GM19452 (cell line): Measurements from ENCODE around the gene PRR36.

Experiments used
- ATAC-seq: cut with Tn5 transposase; IDR thresholded peaks from one replicate; pipeline ENCODE4 v1.9.1; 2021; ENCODE audit not compliant: unreplicated experiment

PRR36 gene

DNA sequence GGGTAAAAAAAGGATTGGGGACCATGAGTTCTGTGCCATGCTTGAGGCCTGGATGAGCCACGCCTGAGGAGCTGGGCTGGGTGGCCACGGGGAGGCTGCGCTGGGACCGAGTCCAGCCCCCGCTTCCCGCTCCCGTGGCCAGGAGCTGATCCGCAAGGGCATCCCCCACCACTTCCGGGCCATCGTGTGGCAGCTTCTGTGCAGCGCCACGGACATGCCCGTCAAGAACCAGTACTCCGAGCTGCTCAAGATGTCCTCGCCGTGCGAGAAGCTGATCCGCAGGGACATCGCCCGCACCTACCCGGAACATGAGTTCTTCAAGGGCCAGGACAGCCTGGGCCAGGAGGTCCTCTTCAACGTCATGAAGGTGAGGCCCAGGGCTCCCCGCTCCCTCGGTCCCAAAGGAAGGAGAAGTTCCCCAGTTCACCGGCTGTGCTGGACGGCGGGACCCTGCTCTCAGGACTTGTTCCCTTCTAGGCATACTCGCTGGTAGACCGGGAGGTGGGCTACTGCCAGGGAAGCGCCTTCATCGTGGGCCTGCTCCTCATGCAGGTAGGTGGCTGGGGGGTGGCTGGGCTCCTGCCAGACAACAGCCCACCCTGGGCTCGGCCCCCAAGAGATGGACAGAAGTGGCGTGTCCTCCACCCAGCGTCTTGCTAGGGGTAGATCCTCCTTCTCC lies 25.3 kb downstream of the PRR36 start:
- ATAC-seq: no peak

DNA sequence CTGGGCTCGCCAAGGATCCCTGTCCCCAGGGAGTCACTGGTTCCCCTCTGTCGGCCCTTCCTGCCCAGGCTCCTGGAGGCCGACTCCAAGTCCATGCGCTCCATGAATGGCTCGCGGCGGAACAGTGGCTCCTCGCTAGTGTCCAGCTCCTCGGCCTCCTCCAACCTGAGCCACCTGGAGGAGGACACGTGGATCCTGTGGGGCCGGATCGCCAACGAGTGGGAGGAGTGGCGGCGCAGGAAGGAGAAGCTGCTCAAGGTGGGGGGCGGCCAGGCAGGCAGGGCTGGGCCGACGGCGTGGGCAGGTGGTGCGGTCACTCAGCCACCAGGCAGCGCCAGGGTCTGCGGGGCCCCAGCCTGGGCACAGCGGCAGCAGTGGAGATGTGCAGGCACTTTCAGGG lies 26.5 kb downstream of the PRR36 start:
- ATAC-seq: no peak

DNA sequence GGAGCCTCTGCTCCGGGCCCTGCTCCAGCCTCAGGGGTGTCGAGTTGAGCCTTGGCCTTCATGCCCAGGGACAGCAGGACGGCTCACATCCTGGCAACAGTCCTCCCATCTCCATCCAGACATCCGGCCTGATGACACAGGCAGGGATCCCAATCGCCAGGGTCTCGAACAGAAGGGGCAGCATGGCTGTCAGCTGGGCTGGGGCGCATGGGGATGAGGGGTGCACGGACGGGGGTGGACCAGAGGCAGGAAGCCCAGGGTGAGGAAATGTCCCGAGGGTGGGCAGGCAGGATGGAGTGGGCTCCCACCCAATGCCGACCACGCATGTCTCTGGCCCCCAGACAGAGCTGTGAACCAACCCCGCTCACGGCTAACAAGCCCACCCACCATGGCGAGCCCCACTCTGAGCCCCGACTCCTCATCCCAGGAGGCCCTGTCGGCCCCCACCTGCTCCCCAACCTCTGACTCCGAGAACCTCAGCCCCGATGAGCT lies 28.0 kb downstream of the PRR36 start:
- ATAC-seq: no peak

DNA sequence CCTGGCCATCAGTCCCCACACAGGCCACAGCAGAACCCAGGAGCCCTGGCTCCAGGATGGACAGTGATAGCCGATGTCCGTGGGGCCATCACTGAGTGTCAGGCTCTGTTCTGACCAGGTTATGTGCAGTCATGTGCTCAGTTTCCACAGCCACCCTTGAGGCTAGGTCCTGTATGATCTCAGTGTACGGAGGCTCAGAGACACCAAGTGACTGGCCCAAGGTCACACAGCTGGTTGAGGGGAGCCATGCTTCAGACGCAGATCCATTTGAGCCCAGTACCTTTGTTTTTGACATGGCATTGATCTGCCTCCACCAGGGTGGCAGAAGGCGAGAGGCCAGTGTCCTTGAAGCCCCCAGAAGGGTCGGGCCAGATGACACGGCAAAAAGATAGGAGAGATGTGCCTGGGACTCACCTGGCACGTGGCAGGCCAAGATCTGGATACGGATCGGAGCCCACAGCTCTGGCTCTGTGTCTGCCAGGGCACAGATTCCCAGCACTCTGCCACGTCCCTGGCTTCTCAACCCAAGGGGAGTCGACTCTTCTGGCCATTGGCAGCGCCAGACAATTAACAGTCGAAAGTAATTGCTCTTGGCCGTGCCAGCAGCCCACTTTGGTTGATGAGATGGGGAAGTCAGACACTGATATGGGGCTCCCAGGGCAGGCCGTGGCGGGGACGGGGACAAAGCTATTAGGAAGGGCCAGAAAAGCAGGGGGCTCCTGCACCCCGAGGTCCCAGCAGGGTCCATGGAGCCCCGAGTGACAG lies 28.6 kb downstream of the PRR36 start:
- no peak for ATAC-seq

DNA sequence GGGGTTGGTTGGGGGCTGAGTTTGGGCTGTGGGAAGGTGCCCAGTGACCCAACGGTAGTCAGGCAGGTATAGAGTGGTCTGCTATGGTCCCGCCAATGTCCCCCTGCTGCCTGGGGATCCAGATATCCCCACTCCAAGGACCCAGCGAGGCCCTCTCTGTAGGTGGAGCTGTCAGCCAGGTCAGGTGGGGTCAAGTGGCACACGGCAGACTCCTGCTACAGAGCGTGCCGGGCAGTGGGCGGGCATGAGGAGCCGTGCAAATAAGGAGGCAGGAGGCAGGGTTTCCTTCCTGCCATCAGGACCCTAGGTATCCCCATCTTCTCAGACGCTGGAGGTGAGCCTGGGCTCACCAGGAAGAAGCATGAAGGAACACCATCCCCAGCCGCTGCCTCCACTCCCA lies 29.2 kb downstream of the PRR36 start:
- ATAC-seq: no peak

DNA sequence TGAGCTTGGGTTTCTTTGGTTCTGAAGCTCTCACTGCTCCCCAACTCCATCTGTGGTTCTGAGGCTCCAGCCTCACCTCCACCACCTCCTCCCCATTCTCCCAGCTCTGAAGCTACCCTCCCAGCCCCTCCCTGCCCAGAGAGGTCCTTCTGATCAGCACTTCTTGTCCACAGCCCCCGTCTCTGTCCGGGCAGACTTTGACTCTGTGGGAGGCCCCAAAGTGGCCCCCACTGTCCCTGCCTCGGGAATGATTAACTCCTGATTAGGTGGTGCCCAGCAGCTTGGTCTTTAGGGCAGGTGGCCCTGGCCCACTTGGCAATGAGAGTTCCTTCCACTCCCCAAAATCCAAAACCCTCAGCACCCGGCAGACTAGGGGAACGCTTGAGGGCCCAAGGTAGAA lies 29.8 kb downstream of the PRR36 start:
- no peak for ATAC-seq

DNA sequence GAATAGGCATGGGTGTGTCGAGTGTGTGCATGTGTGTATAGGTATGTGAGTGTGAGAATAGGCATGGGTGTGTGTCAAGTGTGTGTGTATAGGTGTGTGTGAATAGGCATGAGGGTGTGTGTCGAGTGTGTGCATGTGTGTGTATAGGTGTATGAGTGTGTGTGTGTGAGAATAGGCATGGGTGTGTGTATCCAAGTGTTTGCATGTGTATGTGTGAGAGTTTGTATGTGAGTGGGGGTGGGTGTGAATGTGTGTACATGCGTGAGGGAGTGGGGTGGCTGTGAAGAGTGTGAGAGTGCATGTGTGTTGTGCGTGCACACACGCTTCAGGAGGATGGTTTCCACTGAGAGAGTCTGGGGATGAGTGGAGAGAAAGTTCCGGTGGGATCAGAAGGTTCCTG lies 30.7 kb downstream of the PRR36 start:
- no peak for ATAC-seq

DNA sequence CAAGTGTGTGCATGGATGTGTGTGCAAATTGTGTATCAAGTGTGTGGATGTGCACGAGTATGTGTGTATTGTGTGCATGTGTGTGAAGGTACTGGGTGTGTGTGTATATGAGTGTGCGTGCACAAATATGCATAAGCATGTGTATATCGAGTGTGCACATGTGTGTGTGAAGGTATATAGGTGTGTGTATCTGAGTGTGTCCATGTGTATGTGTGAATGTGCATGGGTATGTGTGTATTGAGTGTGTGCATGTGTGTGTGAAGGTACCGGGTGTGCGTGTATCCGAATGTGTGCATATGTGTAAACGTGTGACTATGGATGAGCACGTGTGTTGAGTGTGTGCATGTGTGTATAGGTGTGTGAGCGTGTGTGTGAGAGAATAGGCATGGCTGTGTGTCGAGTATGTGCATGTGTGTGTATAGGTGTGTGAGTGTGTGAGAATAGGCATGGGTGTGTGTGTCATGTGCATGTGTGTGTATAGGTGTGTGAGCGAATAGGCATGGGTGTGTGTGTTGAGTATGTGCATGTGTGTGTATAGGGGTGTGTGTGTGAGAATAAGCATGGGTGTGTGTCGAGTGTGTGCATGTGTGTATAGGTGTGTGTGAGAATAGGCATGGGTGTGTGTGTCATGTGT lies 31.4 kb downstream of the PRR36 start:
- ATAC-seq: no peak

DNA sequence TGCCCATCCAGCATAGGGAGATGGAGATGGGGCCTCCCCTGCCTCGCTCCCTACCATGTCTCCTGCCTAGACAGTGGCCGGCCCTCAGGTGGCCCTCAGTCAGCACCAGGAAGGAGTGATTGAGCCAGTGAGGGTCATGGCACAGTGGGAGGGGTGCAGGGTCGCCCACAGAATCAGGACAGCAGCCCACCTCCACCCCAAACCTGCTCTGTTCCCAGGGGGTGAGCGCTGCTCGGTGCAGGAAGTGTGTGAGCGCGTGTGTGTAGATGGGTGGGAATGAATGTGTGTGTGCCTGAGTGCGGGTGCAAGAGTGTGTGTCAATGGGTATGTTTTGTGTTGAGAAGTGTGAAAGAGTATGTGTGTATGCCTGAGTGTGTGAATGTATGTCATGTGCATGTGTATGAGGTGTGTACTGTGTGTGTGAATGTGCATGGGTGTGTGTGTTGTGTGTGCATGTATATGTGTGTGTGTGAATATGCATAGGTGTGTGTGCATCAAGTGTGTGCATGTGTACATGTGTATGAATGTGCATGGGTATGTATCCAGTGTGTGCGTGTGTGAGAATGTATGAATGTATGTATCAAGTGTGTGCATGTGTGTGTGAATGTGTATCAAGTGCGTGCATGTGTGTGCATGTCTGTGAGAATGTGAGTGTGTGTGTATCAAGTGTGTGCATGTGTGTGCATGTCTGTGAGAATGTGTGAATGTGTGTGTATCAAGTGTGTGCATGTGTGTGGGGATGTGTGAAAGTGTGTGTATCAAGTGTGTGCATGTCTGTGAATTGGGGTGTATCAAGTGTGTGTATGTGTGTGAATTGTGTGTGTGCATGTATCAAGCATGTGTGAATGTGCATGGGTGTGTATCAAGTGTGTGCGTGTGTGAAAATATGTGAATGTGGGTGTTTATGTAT lies 32.2 kb downstream of the PRR36 start:
- no peak for ATAC-seq

DNA sequence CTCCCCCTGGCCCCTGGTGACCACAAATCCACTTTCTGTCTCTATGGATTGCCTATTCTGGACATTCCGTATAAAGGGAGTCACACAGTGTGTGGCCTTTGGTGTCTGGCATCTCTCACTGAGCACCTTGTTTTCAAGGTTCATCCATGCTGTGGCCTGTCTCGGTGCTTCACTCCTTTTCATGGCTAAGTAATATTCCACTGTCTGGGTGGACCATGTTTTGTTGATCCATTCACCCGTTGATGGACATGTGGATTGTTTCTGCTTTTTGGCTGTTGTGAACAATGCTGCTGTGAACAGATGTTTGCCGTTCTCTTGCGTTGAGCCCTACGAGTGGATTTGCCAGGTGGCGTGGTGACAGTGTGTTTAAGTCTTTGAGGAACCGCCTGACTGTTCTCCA lies 33.6 kb downstream of the PRR36 start:
- ATAC-seq: no peak

DNA sequence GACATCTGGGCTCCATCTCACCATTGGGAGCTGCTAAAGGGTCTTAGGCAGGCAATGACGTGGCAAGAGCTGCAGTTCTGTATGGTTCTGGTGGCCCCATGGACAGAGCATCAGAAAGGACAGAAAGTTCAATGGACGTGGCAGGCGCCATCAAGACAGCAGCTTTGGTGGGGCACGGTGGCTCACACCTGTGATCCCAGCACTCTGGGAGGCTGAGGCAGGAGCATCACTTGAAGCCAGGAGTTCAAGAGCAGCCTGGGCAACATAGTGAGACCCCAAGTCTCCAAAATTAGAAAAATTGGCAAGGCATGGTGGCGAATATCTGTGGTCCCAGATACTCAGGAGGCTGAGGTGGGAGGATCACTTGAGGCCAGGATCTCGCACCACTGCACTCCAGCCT lies 34.7 kb downstream of the PRR36 start:
- no peak for ATAC-seq

DNA sequence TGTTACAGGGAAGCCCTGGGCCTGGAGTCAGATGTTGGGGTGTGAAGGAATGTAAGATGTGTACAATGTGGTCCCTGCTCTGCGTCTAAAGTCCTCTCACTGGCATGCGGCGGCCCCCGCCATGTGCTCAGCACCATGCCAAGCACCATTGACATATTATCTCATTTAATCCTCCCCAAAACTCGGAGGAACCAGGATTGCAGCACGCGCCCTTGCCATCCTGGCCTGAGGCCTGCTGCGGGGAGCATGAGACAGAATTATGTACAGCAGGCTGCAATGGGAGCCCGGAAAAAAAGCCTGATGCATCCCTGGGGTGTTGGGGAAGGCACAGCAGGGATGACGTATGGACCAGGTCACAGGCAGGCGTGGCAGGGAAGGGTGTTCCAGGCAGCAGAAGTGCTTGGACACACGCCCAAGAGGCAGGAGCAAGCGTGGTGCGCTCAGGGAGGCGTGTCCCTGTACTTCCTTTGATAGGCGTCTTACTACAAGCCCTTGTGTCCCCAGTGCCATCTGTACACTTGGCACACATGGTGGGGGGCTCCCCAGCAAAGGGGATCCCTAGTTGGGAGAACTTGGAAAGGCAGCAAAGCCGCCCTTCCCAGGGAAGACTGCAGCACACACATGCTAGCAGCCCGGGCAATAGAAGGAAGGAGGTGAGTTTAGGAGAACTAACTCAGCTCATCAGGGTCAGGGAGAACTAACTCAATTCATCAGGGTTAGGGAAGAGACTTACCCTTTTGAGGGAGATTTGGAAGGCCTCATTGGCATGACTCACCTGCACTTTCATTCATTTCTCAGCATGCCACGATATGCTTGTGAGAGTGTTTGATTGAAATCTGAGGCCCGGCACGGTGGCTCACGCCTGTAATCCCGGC lies 40.7 kb downstream of the PRR36 start:
- no peak for ATAC-seq

DNA sequence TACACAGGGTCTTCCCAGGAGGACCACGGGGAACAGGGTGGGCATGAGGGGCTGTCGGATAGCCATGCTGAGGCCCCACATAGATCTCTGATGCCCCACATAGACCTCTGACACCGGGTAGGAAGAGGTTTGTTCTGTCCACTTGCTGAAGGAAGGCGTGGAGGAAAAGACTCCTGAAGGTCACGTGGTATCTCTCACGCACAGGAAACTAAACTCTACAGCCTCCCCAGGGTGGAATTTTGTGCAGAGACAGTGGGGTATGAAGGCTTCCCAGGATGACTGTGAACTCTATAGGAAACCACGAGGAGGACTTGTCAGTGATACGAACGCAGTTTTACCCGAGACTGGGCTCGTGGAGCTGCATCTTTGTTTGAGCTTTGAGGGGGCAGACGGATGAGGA lies 41.4 kb downstream of the PRR36 start:
- no peak for ATAC-seq

DNA sequence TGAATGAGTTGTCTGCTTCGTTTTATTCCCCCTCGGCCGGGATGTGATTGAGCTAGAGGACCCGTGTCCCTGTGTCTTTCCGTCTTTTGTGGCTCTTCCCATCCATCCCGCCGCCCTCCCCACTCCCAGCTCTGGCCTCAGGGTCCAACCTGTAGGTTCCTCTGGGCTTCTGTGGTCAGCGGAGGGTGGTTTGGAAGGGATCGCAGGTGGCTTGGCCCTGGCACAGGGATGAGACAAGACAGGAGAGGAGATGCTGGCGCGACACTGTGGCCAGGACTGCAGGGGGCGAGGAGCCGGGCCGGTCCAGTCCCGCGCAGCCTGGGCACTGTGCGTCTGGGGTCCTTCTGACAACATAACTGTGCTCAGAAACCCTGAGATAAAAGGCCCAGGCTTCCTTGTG lies 42.2 kb downstream of the PRR36 start:
- ATAC-seq: no peak

DNA sequence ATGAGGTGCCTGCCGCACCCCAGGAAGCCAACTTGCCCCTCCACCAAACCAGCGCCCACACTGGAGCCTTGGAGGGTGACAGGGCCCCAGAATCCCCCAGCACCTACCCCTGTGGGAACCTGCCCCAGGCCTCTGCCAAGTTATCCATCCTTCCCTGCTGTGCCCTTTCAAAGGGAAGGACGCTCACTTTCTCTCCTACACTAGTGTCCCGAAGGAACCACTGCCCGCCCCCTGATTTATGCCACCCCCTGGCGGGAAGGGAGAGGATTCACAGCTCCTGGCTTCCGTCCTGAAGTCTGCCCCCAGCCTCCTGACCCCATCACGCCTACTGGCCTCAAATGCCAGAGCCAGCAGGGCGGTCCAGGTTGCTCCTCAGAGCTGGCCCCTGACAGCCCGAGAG lies 42.7 kb downstream of the PRR36 start:
- no peak for ATAC-seq

DNA sequence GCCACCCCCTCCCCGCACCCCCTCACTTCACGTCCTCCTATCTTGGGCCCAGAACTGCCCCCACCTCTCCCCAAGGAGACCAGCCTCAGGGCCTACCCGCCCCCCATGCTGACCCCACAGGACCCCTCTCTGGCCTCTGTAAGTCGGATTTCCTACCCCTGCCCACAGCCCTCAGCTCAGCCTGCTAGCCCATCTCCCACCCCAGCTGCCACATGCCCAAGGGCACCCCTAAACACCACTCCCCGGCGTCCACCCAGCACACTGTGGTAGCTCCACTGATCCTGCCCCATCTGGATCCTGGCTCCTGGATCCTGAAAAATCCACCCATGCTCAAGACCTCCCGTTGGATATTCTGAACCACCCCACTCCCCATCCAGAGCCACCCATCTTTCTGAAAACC lies 43.4 kb downstream of the PRR36 start:
- ATAC-seq: no peak

DNA sequence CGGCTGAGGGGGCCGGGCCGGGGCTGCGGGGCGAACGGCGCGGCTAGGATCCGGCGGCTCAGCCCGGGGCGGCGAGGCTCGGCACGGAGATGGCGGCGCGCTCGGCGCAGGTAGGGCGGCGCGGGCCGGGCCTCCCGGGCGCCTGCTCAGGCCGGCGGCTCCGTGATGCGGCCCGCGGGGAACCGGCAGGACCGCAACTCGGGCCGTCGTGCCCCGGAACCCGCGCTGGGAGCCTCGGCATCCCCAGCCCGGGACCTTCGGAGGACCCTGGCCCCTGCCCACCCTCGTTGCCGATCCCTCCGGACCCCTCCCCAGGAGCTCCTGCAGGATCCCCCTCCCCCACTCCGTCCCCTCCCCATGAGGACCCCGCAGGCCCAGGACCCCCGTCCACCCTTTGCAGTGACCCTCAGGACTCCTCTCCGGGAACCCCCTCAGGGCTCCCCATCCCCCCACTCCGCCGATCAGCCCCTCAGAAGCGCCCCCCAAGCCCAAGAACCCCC lies 43.9 kb downstream of the PRR36 start:
- no peak for ATAC-seq

DNA sequence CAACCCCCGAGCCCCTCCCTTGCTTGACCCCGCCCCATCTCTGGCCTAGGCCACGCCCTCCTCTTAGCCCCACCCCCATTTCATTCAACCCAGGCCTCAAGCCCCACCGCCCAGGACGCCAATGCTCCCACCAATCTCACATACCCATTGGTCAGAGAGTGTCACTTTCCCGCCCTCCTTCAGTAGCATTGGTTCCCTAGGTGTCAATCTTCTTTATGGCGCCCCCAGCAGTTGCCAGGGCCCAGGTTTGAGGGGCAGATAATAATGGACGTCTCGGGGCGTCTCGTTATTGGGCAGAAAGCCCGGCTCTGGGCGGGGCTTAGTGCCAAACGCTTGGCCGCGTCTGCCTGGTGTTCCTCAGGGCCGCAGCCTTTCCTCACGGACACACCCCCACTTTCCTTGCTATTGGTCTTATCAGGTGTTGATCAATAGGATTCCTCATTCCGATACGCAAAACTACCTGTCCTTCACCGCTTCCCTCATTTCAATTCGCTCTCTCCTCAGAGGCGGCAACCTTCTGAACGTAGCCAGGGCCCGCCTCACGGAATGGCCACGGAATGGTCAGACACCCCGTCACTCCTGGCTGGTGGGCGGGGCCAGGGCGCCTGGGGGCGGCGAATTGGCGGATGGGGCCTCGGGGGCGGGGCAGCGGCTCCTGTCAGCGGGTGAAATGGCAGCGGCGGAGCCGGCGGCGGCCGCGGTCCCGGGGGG lies 44.5 kb downstream of the PRR36 start, which contains the start of gene EVI5L:
EVI5L (plus strand) TSS at position 658 of the 711 bp plus-strand sequence. CDS start 16,325 bp downstream, outside the sequence.
- ATAC-seq: peak; percentile 81

DNA sequence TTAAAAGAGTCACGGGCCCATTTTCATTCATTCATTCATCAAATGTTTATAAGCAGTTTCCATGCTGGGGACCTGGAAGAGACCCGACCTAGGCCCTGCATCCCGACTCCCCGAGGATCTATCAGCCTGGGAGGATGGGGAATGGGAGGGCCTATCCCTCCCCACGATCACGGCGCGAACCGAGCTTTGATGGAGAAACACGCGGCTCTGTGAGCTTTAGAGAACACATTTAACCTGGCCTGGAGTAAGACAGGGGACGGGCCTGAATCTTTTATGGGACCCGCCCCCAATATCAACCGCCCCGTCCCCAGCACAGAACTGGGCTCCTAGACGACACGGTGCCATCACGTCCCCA lies 45.0 kb downstream of the PRR36 start:
- ATAC-seq: no peak
